ENCODE data around the gene SRPRA.

SRPRA gene

GRCh38 chr11:126282361-126282735 is 13.7 kb upstream of the SRPRA start:
- no peaks in the 10 kb centered on the region for H3K27me3 ChIP-seq (replicated peaks; ENCODE audit: control insufficient read depth, insufficient read depth, low read length)
- H3K4me3 ChIP-seq (ENCODE audit: low read length): peak overlapping the region; percentile 90
- DNase-seq (ENCODE audit: low read depth): peak; percentile 29
- H3K9me3 ChIP-seq (ENCODE audit: control insufficient read depth, low read length): no peaks in the 10 kb centered on the region
- H3K4me1 ChIP-seq (ENCODE audit: control insufficient read depth, insufficient read depth, low read length): peaks cover 20% of the 10 kb centered on the region
- H3K9ac ChIP-seq (ENCODE audit: low read length): peak overlapping the region; percentile 89
- H3K36me3 ChIP-seq (ENCODE audit: control insufficient read depth, insufficient read depth, low read length, severe bottlenecking): peaks cover 8% of the 10 kb centered on the region

GRCh38 chr11:126281666-126282175 is 13.0 kb upstream of the SRPRA start:
- no peak for DNase-seq (ENCODE audit: low read depth)
- Histone ChIP-seq H3K36me3 (ENCODE audit: control insufficient read depth, insufficient read depth, low read length, severe bottlenecking) (peaks cover 14% of the 10 kb centered on the region), H3K4me3 (ENCODE audit: low read length) (peak overlapping the region; percentile 90), H3K9me3 (ENCODE audit: control insufficient read depth, low read length) (no peaks in the 10 kb centered on the region), H3K27me3 (replicated peaks; ENCODE audit: control insufficient read depth, insufficient read depth, low read length) (no peaks in the 10 kb centered on the region), H3K4me1 (ENCODE audit: control insufficient read depth, insufficient read depth, low read length) (peaks cover 20% of the 10 kb centered on the region), H3K9ac (ENCODE audit: low read length) (peak overlapping the region; percentile 89)

GRCh38 chr11:126281245-126281644 is 12.6 kb upstream of the SRPRA start:
- Histone ChIP-seq H3K4me1 (ENCODE audit: control insufficient read depth, insufficient read depth, low read length) (peaks cover 20% of the 10 kb centered on the region), H3K9me3 (ENCODE audit: control insufficient read depth, low read length) (no peaks in the 10 kb centered on the region), H3K4me3 (ENCODE audit: low read length) (no peak overlapping the region), H3K27me3 (replicated peaks; ENCODE audit: control insufficient read depth, insufficient read depth, low read length) (no peaks in the 10 kb centered on the region), H3K9ac (ENCODE audit: low read length) (no peak overlapping the region), H3K36me3 (ENCODE audit: control insufficient read depth, insufficient read depth, low read length, severe bottlenecking) (peaks cover 14% of the 10 kb centered on the region)
- no peak for DNase-seq (ENCODE audit: low read depth)

GRCh38 chr11:126280595-126280994 is 11.9 kb upstream of the SRPRA start:
- Histone ChIP-seq H3K4me1 (ENCODE audit: control insufficient read depth, insufficient read depth, low read length) (peaks cover 20% of the 10 kb centered on the region), H3K9ac (ENCODE audit: low read length) (no peak overlapping the region), H3K36me3 (ENCODE audit: control insufficient read depth, insufficient read depth, low read length, severe bottlenecking) (peaks cover 19% of the 10 kb centered on the region), H3K9me3 (ENCODE audit: control insufficient read depth, low read length) (no peaks in the 10 kb centered on the region), H3K27me3 (replicated peaks; ENCODE audit: control insufficient read depth, insufficient read depth, low read length) (no peaks in the 10 kb centered on the region), H3K4me3 (ENCODE audit: low read length) (no peak overlapping the region)
- DNase-seq (ENCODE audit: low read depth): no peak

GRCh38 chr11:126279191-126279590 is 10.5 kb upstream of the SRPRA start:
- DNase-seq (ENCODE audit: low read depth): no peak
- no peaks in the 10 kb centered on the region for H3K9me3 ChIP-seq (ENCODE audit: control insufficient read depth, low read length)
- peaks cover 31% of the 10 kb centered on the region for H3K36me3 ChIP-seq (ENCODE audit: control insufficient read depth, insufficient read depth, low read length, severe bottlenecking)
- no peak overlapping the region for H3K4me3 ChIP-seq (ENCODE audit: low read length)
- no peak overlapping the region for H3K9ac ChIP-seq (ENCODE audit: low read length)
- peaks cover 19% of the 10 kb centered on the region for H3K4me1 ChIP-seq (ENCODE audit: control insufficient read depth, insufficient read depth, low read length)
- H3K27me3 ChIP-seq (replicated peaks; ENCODE audit: control insufficient read depth, insufficient read depth, low read length): no peaks in the 10 kb centered on the region

GRCh38 chr11:126277780-126278179 is 9.1 kb upstream of the SRPRA start:
- no peaks in the 10 kb centered on the region for H3K27me3 ChIP-seq (replicated peaks; ENCODE audit: control insufficient read depth, insufficient read depth, low read length)
- peaks cover 10% of the 10 kb centered on the region for H3K4me1 ChIP-seq (ENCODE audit: control insufficient read depth, insufficient read depth, low read length)
- H3K9me3 ChIP-seq (ENCODE audit: control insufficient read depth, low read length): no peaks in the 10 kb centered on the region
- no peak overlapping the region for H3K9ac ChIP-seq (ENCODE audit: low read length)
- DNase-seq (ENCODE audit: low read depth): no peak
- H3K4me3 ChIP-seq (ENCODE audit: low read length): no peak overlapping the region
- H3K36me3 ChIP-seq (ENCODE audit: control insufficient read depth, insufficient read depth, low read length, severe bottlenecking): peaks cover 45% of the 10 kb centered on the region

GRCh38 chr11:126277322-126277721 is 8.6 kb upstream of the SRPRA start:
- no peak for DNase-seq (ENCODE audit: low read depth)
- Histone ChIP-seq H3K9ac (ENCODE audit: low read length) (no peak overlapping the region), H3K27me3 (replicated peaks; ENCODE audit: control insufficient read depth, insufficient read depth, low read length) (no peaks in the 10 kb centered on the region), H3K4me1 (ENCODE audit: control insufficient read depth, insufficient read depth, low read length) (peaks cover 7% of the 10 kb centered on the region), H3K4me3 (ENCODE audit: low read length) (no peak overlapping the region), H3K36me3 (ENCODE audit: control insufficient read depth, insufficient read depth, low read length, severe bottlenecking) (peaks cover 48% of the 10 kb centered on the region), H3K9me3 (ENCODE audit: control insufficient read depth, low read length) (no peaks in the 10 kb centered on the region)

GRCh38 chr11:126268361-126268707 is 361 bp downstream of the SRPRA start:
- H3K36me3 ChIP-seq (ENCODE audit: control insufficient read depth, insufficient read depth, low read length, severe bottlenecking): peaks cover 51% of the 10 kb centered on the region

GRCh38 chr11:126267650-126268049 is 1.0 kb downstream of the SRPRA start:
- peak overlapping the region; percentile 94 for H3K4me3 ChIP-seq (ENCODE audit: low read length)
- no peaks in the 10 kb centered on the region for H3K9me3 ChIP-seq (ENCODE audit: control insufficient read depth, low read length)
- H3K9ac ChIP-seq (ENCODE audit: low read length): peak overlapping the region; percentile 96
- peaks cover 51% of the 10 kb centered on the region for H3K36me3 ChIP-seq (ENCODE audit: control insufficient read depth, insufficient read depth, low read length, severe bottlenecking)
- no peak for DNase-seq (ENCODE audit: low read depth)
- no peaks in the 10 kb centered on the region for H3K27me3 ChIP-seq (replicated peaks; ENCODE audit: control insufficient read depth, insufficient read depth, low read length)
- H3K4me1 ChIP-seq (ENCODE audit: control insufficient read depth, insufficient read depth, low read length): peaks cover 16% of the 10 kb centered on the region

More at GRCh38 chr11:126268361-126268707, 361 bp downstream of the SRPRA start:
- peak; percentile 64 for DNase-seq (ENCODE audit: low read depth)
- H3K9ac ChIP-seq (ENCODE audit: low read length): peak overlapping the region; percentile 96
- H3K27me3 ChIP-seq (replicated peaks; ENCODE audit: control insufficient read depth, insufficient read depth, low read length): no peaks in the 10 kb centered on the region
- H3K4me3 ChIP-seq (ENCODE audit: low read length): peak overlapping the region; percentile 94
- no peaks in the 10 kb centered on the region for H3K9me3 ChIP-seq (ENCODE audit: control insufficient read depth, low read length)
- H3K4me1 ChIP-seq (ENCODE audit: control insufficient read depth, insufficient read depth, low read length): peaks cover 16% of the 10 kb centered on the region

GRCh38 chr11:126265811-126266210 is 2.9 kb downstream of the SRPRA start:
- no peak for DNase-seq (ENCODE audit: low read depth)
- Histone ChIP-seq H3K9ac (ENCODE audit: low read length) (no peak overlapping the region), H3K27me3 (replicated peaks; ENCODE audit: control insufficient read depth, insufficient read depth, low read length) (no peaks in the 10 kb centered on the region), H3K4me1 (ENCODE audit: control insufficient read depth, insufficient read depth, low read length) (peaks cover 22% of the 10 kb centered on the region), H3K9me3 (ENCODE audit: control insufficient read depth, low read length) (no peaks in the 10 kb centered on the region), H3K4me3 (ENCODE audit: low read length) (no peak overlapping the region), H3K36me3 (ENCODE audit: control insufficient read depth, insufficient read depth, low read length, severe bottlenecking) (peaks cover 65% of the 10 kb centered on the region)

- no peaks in the 10 kb centered on the region for H3K27me3 ChIP-seq (replicated peaks; ENCODE audit: control insufficient read depth, insufficient read depth, low read length)
- H3K9me3 ChIP-seq (ENCODE audit: control insufficient read depth, low read length): no peaks in the 10 kb centered on the region
- peaks cover 66% of the 10 kb centered on the region for H3K36me3 ChIP-seq (ENCODE audit: control insufficient read depth, insufficient read depth, low read length, severe bottlenecking)
- DNase-seq (ENCODE audit: low read depth): no peak
- no peak overlapping the region for H3K4me3 ChIP-seq (ENCODE audit: low read length)
- no peak overlapping the region for H3K9ac ChIP-seq (ENCODE audit: low read length)
- H3K4me1 ChIP-seq (ENCODE audit: control insufficient read depth, insufficient read depth, low read length): peaks cover 18% of the 10 kb centered on the region
These were observed 5.2 kb downstream of the SRPRA start for GRCh38 chr11:126263489-126263888.

GRCh38 chr11:126262216-126262615 is 6.5 kb downstream of the SRPRA start:
- H3K36me3 ChIP-seq (ENCODE audit: control insufficient read depth, insufficient read depth, low read length, severe bottlenecking): peaks cover 63% of the 10 kb centered on the region
- no peaks in the 10 kb centered on the region for H3K27me3 ChIP-seq (replicated peaks; ENCODE audit: control insufficient read depth, insufficient read depth, low read length)
- H3K4me1 ChIP-seq (ENCODE audit: control insufficient read depth, insufficient read depth, low read length): peaks cover 20% of the 10 kb centered on the region

More at GRCh38 chr11:126262216-126262615, 6.5 kb downstream of the SRPRA start:
- Histone ChIP-seq H3K9me3 (ENCODE audit: control insufficient read depth, low read length) (no peaks in the 10 kb centered on the region), H3K4me3 (ENCODE audit: low read length) (no peak overlapping the region), H3K9ac (ENCODE audit: low read length) (peak overlapping the region; percentile 9)
- DNase-seq (ENCODE audit: low read depth): no peak
